ENCODE results near the gene WDR70.

WDR70 gene

GRCh38 chr5:37730896-37731455 is 351.9 kb downstream of the WDR70 start:
- no peak for DNase-seq

- no peak for DNase-seq
Observed at GRCh38 chr5:37734114-37734513, 355.0 kb downstream of the WDR70 start.

GRCh38 chr5:37735649-37736347 is 356.7 kb downstream of the WDR70 start:
- no peak for DNase-seq

DNA sequence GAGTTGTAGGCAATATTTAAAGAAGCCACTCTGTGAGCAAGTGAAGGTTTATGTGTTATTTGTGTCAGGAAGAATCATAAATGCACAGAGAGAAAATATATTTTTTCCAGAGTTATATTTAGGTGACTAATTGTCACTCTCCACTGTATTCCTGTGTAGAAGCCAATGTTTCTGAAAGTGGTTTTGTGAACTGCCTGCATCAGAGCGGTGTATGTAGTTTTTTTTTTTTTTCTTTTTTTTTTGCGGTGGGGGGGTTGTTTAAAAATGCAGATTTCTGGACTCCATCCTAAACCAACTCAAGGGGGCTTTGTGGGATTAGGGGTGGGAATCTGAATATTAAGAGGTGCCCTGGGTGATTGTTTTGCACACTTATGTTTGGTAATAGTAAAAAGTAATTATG is 357.3 kb downstream of the WDR70 start:
- no peak for DNase-seq

GRCh38 chr5:37737326-37738056 is 358.4 kb downstream of the WDR70 start:
- DNase-seq = no peak

DNA sequence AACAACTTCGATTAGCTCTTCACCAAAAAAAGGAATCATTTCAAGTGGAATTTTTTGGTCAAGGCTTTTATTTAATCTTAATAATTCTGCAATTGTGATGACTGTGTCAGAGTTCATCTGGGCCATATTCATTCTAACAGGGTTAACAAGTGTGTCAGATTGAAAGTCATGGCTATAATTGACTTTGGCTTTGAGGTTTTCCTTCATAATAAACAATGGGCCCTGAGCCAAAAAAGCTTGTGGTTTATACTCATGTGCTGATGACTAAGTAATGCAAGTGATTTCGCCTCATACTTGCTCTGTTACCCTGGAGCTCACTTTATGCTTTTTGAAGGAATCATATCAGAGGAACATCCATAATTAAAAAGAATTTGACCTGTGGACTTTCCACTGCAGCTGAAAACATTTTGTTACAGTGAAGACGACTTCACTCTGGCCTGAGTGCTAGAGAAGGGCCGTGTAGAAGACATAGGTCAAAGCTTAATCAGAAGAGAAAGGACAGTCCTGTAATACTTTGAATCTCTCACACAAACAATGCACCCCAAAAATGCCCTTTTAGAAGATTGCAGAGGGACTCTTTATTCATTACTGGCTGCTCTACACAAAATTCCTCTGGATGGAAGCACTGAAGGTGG is 359.1 kb downstream of the WDR70 start:
- DNase-seq = peak in 1 of 2 donors; percentile 79

DNA sequence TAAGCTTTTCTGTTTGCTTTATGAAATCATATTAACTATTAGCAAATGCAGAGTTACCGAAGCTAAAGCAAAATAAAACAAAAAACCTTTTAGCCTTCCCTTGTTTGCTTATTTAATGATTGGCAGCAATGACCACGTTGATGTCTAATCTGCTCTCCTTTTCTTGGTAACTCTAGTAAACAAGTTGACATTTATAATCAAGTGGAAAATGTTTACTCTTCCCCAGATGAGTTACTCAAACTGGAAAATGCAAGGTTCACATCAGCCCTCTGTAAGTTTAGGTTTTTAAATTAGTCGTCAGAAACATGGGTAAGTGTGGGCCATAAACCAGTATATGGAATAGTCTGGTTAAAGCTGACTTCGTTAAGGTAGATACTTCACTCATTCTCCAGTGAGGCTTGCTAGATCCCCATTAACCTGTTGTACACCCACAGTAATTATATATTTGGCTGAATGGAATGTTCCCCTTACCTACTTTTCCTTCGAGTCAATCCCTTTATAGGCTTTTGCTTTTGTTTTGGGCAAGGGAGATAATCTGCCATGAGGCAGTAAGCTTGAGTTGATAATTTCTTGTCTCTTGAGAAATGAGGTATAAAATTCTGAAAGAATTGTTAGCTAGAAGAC is 359.9 kb downstream of the WDR70 start:
- no peak for DNase-seq

DNA sequence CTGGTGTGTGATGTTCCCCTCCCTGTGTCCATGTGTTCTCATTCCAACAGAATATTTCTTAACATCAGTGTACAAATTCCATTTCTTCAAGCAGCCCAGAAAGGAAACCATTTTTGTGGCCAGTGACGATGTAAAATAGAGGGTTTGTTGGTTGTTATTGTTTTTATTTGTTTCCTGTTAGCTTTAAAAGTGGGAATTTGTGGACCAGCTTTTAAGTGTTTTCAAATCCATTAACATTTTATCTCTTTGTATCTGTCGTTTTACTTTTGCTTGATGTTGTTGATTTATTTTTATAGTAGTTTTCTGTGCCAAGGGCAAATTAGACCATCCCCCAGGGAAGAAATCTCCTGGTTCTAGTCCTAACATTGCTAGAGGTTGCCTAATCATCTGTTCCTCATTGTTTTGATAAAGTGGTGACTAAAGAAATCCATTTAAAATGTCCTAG is 360.7 kb downstream of the WDR70 start:
- DNase-seq = no peak

GRCh38 chr5:37740331-37741066 is 361.4 kb downstream of the WDR70 start:
- DNase-seq = no peak

DNA sequence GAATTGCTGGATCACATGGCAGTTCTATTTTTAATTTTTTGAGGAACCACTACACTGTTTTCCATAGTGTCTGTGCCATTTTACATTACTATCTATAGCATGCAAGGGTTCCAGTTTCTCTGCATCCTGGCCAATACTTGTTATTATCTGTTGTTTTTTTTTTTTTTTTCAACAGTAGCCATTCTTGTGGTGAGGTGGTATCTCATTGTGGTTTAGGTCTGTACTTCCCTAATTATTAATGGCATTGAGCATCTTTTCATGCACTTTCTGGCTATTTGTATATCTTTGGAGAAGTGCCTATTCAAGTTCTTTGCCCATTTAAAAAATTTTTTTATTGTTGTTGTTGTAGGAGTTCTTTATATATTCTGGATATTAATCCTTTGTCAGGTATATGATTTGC is 363.0 kb downstream of the WDR70 start:
- no peak for DNase-seq

DNA sequence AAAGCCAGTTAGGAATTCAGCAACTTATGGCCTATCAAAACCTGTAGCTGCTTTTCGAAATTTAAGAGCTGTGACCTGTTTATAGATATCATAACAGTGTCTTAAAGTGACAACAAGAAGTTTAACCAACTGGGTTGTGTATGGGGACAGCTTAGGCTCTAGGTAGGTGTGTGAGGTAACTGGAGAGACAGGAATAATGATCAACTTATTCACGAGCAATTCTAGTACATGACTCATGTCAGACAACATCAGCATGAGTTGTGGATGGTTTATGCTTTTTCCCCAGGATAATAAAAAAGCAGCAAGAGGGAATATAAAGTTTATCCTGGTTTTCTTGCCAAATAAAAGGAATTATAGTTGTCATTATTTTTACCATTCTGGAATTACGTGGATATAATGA is 372.1 kb downstream of the WDR70 start:
- DNase-seq = no peak

- DNase-seq = no peak
Observed at GRCh38 chr5:37754976-37755375, 375.9 kb downstream of the WDR70 start.

- DNase-seq = no peak
Observed at GRCh38 chr5:37755581-37755980, 376.5 kb downstream of the WDR70 start.

DNA sequence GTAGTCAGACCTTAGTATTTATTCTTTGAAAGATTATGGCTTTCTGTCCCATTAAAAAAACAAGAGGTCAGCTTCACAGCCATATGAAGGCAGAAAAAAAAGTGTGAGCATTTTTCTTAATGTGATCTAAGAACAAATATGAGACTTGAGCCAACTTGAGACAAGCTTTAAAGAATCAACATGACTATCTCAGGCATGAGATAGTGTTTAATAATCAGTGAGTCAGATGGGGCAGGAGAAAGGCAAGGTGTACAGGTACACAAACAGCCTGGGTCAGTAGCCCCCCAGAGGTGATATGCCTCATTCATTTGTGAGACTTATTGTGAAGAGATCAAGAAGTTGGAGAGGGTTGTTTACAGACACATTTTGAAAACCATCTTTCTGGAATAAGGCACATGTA is 377.1 kb downstream of the WDR70 start:
- no peak for DNase-seq

- no peak for DNase-seq
Observed at GRCh38 chr5:37757980-37758582, 379.0 kb downstream of the WDR70 start.

- DNase-seq = no peak
Observed at GRCh38 chr5:37767251-37767650, 388.1 kb downstream of the WDR70 start.

GRCh38 chr5:37767961-37768360 is 388.8 kb downstream of the WDR70 start:
- no peak for DNase-seq

DNA sequence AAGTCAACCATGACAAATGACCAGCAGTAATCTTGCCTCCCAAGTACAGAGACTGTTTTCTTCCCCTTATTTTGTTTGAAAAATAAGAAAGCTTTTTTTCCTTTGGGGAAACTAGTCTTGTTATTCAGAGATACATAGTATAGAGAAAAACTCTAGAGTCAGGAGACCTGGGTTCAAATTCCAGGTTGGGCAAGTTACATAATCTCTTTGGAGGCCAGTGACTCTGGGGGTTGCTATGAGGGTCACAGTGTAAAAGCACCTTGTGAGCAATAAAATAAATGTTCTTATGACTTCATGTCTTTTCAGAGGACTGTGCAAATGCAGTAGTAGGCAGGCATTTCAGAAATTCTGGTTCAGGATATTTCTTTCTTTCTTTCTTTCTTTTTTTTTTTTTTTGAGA is 389.3 kb downstream of the WDR70 start:
- no peak for DNase-seq

- DNase-seq = no peak
Observed at GRCh38 chr5:37769108-37769507, 390.0 kb downstream of the WDR70 start.

DNA sequence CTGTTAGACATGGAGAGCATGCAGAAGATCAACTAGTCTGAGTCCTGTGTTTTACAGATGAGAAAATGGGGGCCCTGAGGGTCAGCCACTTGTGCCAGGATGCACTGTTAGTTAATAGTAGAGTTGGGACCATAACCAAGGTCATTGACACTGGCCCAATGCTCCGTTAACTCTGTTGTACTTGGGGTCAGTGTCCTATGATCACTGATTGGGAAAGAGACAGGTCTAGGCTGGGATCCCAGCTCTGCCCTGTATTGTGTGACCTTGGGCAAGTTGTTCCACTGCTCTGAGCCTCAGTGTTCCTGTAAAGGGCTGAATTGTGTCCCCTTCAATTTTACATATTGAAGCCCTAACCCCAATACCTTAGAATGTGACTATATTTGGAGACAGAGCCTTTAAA is 390.7 kb downstream of the WDR70 start:
- no peak for DNase-seq

DNA sequence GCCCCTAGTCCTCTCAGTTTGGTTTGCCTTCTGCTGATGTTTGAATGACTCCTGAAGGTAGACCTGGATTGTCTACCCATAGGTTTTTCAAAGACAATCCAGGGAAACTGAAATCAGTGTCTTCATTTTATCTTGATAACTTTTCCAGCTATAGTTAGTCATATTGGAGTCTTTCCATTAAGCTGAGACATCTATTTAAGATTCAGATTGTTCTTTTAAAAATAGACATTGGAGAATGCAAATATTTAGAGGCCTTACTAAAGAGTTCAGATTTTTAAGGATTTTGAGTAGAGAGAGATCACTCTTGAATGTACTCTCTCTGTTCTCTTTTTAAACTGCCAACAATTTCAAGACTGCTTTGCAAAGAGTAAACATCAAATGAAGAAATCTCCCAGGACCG is 391.7 kb downstream of the WDR70 start:
- no peak for DNase-seq

- DNase-seq = no peak
Observed at GRCh38 chr5:37771203-37771611, 392.1 kb downstream of the WDR70 start.

Measured in bone marrow (tissue), 2 donors.